GM19455 (cell line): ENCODE results near the gene CAP1.
"Not testable (repeated sequence)": the region's sequence is repeated elsewhere in the genome, so short reads cannot be mapped to it uniquely, and the experiment has no call there.

Experiments
- ATAC-seq: cut with Tn5 transposase; IDR thresholded peaks from one replicate; pipeline ENCODE4 v1.9.1; 2021; ENCODE audit not compliant: unreplicated experiment

CAP1 gene

GRCh38 chr1:40058097-40058452, 17.5 kb downstream of the CAP1 start:
- ATAC-seq, result no peak

- no peak for ATAC-seq
These were observed 18.2 kb downstream of the CAP1 start for GRCh38 chr1:40058453-40059337.

- no peak for ATAC-seq
These were observed 18.9 kb downstream of the CAP1 start for GRCh38 chr1:40059338-40059959.

- ATAC-seq, result no peak
These were observed 19.6 kb downstream of the CAP1 start for GRCh38 chr1:40059960-40060750.

- peak; percentile 81 for ATAC-seq
These were observed 24.4 kb downstream of the CAP1 start for GRCh38 chr1:40064797-40065499.

GRCh38 chr1:40067023-40067422, 26.5 kb downstream of the CAP1 start:
- ATAC-seq, result no peak

- ATAC-seq, result no peak
These were observed 27.3 kb downstream of the CAP1 start for GRCh38 chr1:40067851-40068250.

GRCh38 chr1:40072142-40072541, 31.6 kb downstream of the CAP1 start:
- ATAC-seq, result no peak

- ATAC-seq, result no peak
These were observed 32.5 kb downstream of the CAP1 start for GRCh38 chr1:40073062-40073461.

- no peak for ATAC-seq
These were observed 34.7 kb downstream of the CAP1 start for GRCh38 chr1:40075266-40075665.

GRCh38 chr1:40076895-40077312, 36.4 kb downstream of the CAP1 start:
- no peak for ATAC-seq

- ATAC-seq, result no peak
These were observed 38.2 kb downstream of the CAP1 start for GRCh38 chr1:40078512-40079333.

GRCh38 chr1:40079774-40080400, 39.4 kb downstream of the CAP1 start:
- no peak for ATAC-seq

GRCh38 chr1:40081871-40082270, 41.3 kb downstream of the CAP1 start:
- ATAC-seq, result no peak

- not testable (repeated sequence) for ATAC-seq
These were observed 44.2 kb downstream of the CAP1 start for GRCh38 chr1:40084750-40085149.

GRCh38 chr1:40090652-40091355, 50.3 kb downstream of the CAP1 start:
- ATAC-seq, result no peak

- ATAC-seq, result no peak
These were observed 51.7 kb downstream of the CAP1 start for GRCh38 chr1:40092241-40092640.

- no peak for ATAC-seq
These were observed 52.4 kb downstream of the CAP1 start for GRCh38 chr1:40092706-40093639.
